ENCODE results near the gene BARHL1. TPM values are rescaled to one million over a fixed set of nuclear protein-coding genes. Genes with fewer than 3 reads are reported as not detected.

The BARHL1 gene
- total and polyA plus RNA-seq, 2 donors (not counting 3 experiments of a cell fraction or from before 2014, with no cell fraction given), result not detected

DNA sequence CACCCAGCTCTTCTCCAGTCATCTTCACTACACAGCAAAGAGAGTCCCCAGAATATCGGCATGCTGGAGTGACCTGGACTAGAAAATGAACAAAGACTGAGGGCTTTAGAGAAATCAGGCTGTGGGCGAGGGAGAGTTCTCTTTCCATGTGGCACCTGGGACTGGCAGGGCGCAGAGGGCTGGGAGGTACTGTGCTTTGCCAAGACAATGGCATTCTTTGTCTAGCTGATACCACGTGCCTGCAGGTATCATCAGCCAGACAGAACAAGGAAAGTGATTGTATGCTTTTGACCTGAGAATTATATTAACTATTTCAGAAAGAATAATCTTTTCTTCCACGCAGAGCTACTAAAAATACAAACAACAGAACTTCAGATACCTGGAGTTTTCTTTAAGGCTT, 56.9 kb downstream of the BARHL1 start:
- no peaks in the 10 kb centered on the region for H3K9me3 ChIP-seq (replicated peaks; ENCODE audit: control insufficient read depth, insufficient read depth, low read length)
- CTCF ChIA-PET, result no interaction called here
- no peak for DNase-seq (ENCODE audit: low read depth, low spot score)
- no peaks in the 10 kb centered on the region for H3K9me1 ChIP-seq (replicated peaks; ENCODE audit: control insufficient read depth, extremely low read depth, insufficient read depth, low read length)
- H3K27me3 ChIP-seq (ENCODE audit: control insufficient read depth in 2 of 2, insufficient read depth in 2 of 2, low read length in 2 of 2), result no peaks in the 10 kb centered on the region
- H4K20me1 ChIP-seq (replicated peaks; ENCODE audit: control insufficient read depth, extremely low read depth, insufficient read depth, low read length), result no peaks in the 10 kb centered on the region
- no peak overlapping the region for H3K9ac ChIP-seq (replicated peaks; ENCODE audit: extremely low read depth, insufficient read depth, low read length)
- H3K4me2 ChIP-seq (ENCODE audit: insufficient read depth, low read length), result no peak overlapping the region
- dilution Hi-C loops (cut with MboI; ENCODE audit: extremely low pct_ligation_motif_present, low sequenced_read_pairs), result no loop called here
- H3K36me3 ChIP-seq (ENCODE audit: control insufficient read depth in 2 of 2, extremely low read depth in 1 of 2, insufficient read depth in 2 of 2, low read length in 2 of 2), result peaks cover 3 to 11% of the 10 kb centered on the region in 2 experiments
- no TSS peak for BruUV-seq (replicated peaks)
- TF ChIP-seq POLR2A (IDR thresholded peaks at IDR 0.05; ENCODE audit: low read depth, low read length) (no peak), FOS (IDR thresholded peaks at IDR 0.05; ENCODE audit: borderline replicate concordance, insufficient read depth, low read length) (no peak), MYC (IDR thresholded peaks at IDR 0.05; ENCODE audit: low read depth, low read length) (no peak), EZH2 (IDR thresholded peaks at IDR 0.05; ENCODE audit: borderline replicate concordance, low read depth, low read length, severe bottlenecking) (no peak), POLR2AphosphoS5 (IDR thresholded peaks at IDR 0.05; ENCODE audit: insufficient read depth, low read depth, low read length) (no peak)
- TF ChIP-seq, protein P1, sequence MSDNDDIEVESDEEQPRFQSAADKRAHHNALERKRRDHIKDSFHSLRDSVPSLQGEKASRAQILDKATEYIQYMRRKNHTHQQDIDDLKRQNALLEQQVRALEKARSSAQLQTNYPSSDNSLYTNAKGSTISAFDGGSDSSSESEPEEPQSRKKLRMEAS (IDR thresholded peaks at IDR 0.05; ENCODE audit: insufficient read depth, insufficient read length), result no peak
- TF ChIP-seq, protein P2, sequence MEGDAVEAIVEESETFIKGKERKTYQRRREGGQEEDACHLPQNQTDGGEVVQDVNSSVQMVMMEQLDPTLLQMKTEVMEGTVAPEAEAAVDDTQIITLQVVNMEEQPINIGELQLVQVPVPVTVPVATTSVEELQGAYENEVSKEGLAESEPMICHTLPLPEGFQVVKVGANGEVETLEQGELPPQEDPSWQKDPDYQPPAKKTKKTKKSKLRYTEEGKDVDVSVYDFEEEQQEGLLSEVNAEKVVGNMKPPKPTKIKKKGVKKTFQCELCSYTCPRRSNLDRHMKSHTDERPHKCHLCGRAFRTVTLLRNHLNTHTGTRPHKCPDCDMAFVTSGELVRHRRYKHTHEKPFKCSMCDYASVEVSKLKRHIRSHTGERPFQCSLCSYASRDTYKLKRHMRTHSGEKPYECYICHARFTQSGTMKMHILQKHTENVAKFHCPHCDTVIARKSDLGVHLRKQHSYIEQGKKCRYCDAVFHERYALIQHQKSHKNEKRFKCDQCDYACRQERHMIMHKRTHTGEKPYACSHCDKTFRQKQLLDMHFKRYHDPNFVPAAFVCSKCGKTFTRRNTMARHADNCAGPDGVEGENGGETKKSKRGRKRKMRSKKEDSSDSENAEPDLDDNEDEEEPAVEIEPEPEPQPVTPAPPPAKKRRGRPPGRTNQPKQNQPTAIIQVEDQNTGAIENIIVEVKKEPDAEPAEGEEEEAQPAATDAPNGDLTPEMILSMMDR (IDR thresholded peaks at IDR 0.05; ENCODE audit: extremely low read depth in 1 of 2, insufficient read depth in 1 of 2, low read depth in 1 of 2, low read length in 2 of 2), result no peak
- no peak for FAIRE-seq
- POLR2A ChIA-PET, result no interaction called here
- H2AFZ ChIP-seq (ENCODE audit: low read depth, low read length), result no peak overlapping the region
- H3K4me1 ChIP-seq (ENCODE audit: control insufficient read depth, extremely low read depth, insufficient read depth, low read length), result no peaks in the 10 kb centered on the region
- intact Hi-C loops (cut with micrococcal nuclease), result no loop called here
- no peak overlapping the region for H3K27ac ChIP-seq (ENCODE audit: insufficient read depth, low read depth, low read length)
- no peaks in the 10 kb centered on the region for H3K79me2 ChIP-seq (ENCODE audit: control insufficient read depth, insufficient read depth, low read length)
- no peak overlapping the region for H3K4me3 ChIP-seq (replicated peaks in 1 of 3; ENCODE audit: insufficient read depth in 1 of 3, low read depth in 1 of 3, low read length in 3 of 3)

Other genes starting within 250 kb of the BARHL1 start
- gene SETX, start 227.6 kb upstream of the BARHL1 start, total RNA-seq, result 40.2 and 47.7 TPM in 2 replicates
- gene SETX, start 227.6 kb upstream of the BARHL1 start, polyA plus RNA-seq, result 19.6 and 20.9 TPM in 2 replicates
- gene TTF1, start 175.8 kb upstream of the BARHL1 start, total RNA-seq, result 12.0 and 13.8 TPM in 2 replicates
- 3.6 and 4.9 TPM in 2 replicates for gene TTF1, start 175.8 kb upstream of the BARHL1 start, polyA plus RNA-seq
- gene CFAP77, start 172.4 kb upstream of the BARHL1 start, total RNA-seq, result not detected in 2 replicates
- gene CFAP77, start 172.4 kb upstream of the BARHL1 start, polyA plus RNA-seq, result 0.14 TPM in 1 of 2 replicates, not detected in the other
- 16.3 and 16.4 TPM in 2 replicates for gene DDX31, start 87.4 kb downstream of the BARHL1 start, total RNA-seq
- gene DDX31, start 87.4 kb downstream of the BARHL1 start, polyA plus RNA-seq, result 6.6 and 8.0 TPM in 2 replicates
- 17.7 and 19.2 TPM in 2 replicates for gene GTF3C4, start 87.9 kb downstream of the BARHL1 start, total RNA-seq
- gene GTF3C4, start 87.9 kb downstream of the BARHL1 start, polyA plus RNA-seq, result 2.5 and 3.3 TPM in 2 replicates

Measured in endothelial cell of umbilical vein (primary cell).